GM12864 (cell line): ENCODE results near the gene LCA5.

Experiments
- DNase-seq: peaks from one replicate; pipeline ENCODE4 v3.0.0-alpha.2; 2011; ENCODE audit warnings: low read depth
- H3K4me3 ChIP-seq: 2 replicates; pipeline ENCODE4 v1.5.1; 2011; ENCODE audit warnings: mild to moderate bottlenecking, low read depth, low read length, control low read depth
- TF ChIP-seq, protein P1 (sequence below): IDR thresholded peaks from 2 replicates; pipeline ENCODE4 v1.5.1; 2011; ENCODE audit warnings: low read depth, mild to moderate bottlenecking, moderate library complexity, low read length, control low read depth, inconsistent platforms; ENCODE audit errors: missing control alignments

The LCA5 gene

DNA sequence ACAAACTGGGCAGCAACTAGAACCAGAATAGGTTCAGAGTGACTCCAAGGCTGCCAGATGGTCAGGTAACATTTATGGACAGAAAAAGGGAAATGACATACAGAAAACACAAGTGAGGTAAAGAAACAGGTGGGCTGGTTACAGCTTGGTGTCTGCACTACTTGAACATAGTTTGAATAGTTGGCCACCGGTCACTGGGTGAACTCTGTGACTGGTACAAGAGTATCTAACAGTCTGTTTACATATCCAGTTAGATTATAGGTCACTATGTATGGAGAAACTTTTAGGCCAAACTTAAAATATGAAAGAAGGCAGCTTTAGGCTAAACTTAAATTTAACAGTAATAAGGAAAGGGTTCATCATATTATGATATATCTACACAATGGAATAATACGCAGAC lies 32.9 kb downstream of the LCA5 start:
- DNase-seq, result no peak
- TF ChIP-seq, protein P1, sequence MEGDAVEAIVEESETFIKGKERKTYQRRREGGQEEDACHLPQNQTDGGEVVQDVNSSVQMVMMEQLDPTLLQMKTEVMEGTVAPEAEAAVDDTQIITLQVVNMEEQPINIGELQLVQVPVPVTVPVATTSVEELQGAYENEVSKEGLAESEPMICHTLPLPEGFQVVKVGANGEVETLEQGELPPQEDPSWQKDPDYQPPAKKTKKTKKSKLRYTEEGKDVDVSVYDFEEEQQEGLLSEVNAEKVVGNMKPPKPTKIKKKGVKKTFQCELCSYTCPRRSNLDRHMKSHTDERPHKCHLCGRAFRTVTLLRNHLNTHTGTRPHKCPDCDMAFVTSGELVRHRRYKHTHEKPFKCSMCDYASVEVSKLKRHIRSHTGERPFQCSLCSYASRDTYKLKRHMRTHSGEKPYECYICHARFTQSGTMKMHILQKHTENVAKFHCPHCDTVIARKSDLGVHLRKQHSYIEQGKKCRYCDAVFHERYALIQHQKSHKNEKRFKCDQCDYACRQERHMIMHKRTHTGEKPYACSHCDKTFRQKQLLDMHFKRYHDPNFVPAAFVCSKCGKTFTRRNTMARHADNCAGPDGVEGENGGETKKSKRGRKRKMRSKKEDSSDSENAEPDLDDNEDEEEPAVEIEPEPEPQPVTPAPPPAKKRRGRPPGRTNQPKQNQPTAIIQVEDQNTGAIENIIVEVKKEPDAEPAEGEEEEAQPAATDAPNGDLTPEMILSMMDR, result no peak
- H3K4me3 ChIP-seq, result no peak overlapping the region

DNA sequence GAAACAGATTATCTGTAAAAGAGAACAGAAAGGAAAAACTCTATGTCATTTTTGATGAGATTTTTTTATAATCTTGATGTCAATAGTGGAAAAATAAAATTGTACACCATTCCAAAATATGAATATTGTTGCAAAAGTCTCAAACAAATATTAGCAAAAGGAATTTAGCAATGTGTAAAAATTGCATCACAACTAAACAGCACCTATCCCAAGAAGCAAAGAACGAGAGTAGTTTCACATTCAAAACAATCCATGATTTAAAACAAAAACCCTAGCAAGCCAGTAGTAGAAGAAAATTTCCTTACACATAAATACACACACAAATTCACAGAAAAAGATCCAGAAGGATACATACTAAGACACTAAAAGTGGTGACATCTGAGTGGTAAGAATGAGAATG lies 38.4 kb downstream of the LCA5 start:
- DNase-seq, result no peak
- H3K4me3 ChIP-seq, result no peak overlapping the region
- TF ChIP-seq, protein P1, result no peak

GRCh38 chr6:79495246-79495645 lies 42.0 kb downstream of the LCA5 start:
- TF ChIP-seq, protein P1, result no peak
- no peak for DNase-seq

DNA sequence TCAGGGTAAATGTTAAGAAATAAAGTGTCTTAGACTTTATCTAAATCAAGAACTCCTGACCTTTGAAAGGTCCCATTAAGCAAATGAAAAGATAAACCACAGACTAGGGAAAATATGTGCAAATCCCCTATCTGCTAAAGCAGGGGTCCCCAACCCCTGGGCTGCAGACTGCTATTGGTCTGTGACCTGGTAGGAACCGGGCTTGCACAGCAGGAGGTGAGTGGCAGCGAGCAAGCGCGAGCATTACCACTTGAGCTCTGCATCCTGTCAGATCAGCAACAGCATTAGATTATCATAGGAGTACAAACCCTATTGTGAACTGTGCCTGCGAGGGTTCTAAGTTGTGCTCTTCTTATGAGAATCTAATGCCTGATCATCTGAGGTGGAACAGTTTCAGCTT lies 42.4 kb downstream of the LCA5 start:
- no peak overlapping the region for H3K4me3 ChIP-seq
- TF ChIP-seq, protein P1, result no peak
- no peak for DNase-seq

More at GRCh38 chr6:79495246-79495645, 42.0 kb downstream of the LCA5 start:
- H3K4me3 ChIP-seq, result no peak overlapping the region

- H3K4me3 ChIP-seq, result no peak overlapping the region
- DNase-seq, result no peak
- TF ChIP-seq, protein P1, result no peak
Measured at GRCh38 chr6:79470728-79471127, 66.5 kb downstream of the LCA5 start.

DNA sequence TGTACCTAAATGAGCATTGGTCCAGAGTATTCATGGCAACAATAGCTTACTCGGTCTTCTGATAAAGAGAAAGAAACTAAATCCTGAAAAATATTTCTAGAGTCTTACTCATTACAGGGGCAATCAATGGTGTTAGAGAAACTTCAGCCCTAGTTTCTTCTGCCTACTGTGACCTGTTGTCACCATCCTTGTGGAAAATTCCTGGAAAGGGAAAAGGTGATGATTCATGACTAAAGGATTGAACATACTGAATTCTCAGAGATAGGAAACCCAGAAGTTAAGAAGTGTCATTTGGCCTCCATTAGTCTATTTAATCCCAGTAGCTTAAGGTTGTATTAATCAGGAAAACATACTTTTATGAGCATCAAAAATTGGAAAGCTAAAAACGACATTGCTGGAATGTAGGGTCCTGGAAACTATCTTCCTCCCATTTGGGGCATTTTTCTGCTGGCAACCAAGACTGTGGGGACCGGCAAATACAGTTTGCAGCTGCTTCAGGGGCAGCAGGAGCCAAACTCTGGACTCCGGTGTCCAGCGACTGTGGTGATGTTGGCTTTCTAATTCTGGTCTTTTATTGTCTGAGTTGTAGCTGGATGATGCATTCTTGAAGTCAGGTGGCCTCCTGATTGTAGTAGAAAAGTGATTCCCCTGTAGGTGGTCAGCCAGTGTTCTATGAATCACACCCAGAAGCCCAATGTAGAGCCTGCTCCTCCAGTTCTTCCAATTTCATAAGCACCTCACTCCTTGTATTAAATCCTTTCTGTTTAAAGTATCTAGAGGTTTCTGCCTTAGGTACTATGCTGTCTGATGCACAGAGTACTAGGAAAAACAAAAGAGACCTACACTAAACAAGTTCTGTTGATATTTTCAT lies 67.6 kb downstream of the LCA5 start:
- TF ChIP-seq, protein P1, result no peak
- no peak overlapping the region for H3K4me3 ChIP-seq
- no peak for DNase-seq

GRCh38 chr6:79468587-79468986 lies 68.6 kb downstream of the LCA5 start:
- DNase-seq, result no peak
- H3K4me3 ChIP-seq, result no peak overlapping the region
- TF ChIP-seq, protein P1, result no peak
